ENCODE results near the gene CYSTM1.
"Not testable (repeated sequence)": the region's sequence is repeated elsewhere in the genome, so short reads cannot be mapped to it uniquely, and the experiment has no call there.

CYSTM1 gene

DNA sequence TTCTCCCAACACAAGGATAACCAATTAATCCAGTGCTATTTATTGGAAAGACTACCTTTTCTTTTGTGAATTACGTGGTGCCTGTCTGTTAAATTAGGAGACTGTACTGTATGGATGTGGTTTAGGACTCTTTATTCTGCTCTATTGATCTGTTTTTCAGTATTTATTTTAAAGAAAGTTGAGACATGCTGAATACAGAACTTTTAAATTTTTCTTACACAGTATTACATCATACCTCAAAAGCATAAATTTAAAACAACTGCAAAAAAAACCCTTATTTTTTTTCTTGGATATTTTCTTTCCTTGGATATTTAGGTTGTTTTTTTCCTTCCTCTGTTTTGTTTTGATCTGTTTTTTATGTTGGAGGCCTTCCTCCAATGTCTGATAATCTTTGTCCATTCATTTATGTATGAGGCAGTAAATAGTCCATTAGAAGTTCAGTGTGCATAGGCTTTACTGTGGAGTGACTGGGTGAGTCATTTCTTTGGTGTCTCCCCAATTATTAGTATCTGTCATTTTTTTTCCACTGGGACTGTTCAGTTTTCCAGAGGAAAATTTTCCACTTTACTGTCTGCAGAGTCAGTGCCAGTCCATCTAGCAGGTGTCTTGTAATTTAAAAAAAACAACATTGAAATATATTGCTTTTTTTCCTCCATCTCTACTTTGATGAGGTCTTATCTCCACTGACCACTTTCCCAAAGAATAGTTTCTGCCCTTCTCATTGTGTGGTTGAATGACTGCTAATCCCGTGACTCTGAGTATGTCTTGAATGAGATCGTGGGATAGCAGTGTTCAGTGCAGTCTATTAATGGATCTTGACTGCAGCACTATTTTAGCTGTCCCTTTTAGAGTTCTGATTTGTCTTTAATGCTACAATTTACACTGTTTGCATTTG is 15.2 kb downstream of the CYSTM1 start:
- TF ChIP-seq, protein P1, sequence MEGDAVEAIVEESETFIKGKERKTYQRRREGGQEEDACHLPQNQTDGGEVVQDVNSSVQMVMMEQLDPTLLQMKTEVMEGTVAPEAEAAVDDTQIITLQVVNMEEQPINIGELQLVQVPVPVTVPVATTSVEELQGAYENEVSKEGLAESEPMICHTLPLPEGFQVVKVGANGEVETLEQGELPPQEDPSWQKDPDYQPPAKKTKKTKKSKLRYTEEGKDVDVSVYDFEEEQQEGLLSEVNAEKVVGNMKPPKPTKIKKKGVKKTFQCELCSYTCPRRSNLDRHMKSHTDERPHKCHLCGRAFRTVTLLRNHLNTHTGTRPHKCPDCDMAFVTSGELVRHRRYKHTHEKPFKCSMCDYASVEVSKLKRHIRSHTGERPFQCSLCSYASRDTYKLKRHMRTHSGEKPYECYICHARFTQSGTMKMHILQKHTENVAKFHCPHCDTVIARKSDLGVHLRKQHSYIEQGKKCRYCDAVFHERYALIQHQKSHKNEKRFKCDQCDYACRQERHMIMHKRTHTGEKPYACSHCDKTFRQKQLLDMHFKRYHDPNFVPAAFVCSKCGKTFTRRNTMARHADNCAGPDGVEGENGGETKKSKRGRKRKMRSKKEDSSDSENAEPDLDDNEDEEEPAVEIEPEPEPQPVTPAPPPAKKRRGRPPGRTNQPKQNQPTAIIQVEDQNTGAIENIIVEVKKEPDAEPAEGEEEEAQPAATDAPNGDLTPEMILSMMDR (IDR thresholded peaks at IDR 0.05; ENCODE audit: control insufficient read depth, insufficient read depth, low read depth, low read length, missing control alignments) = no peak
- DNase-seq (ENCODE audit: low read depth) = no peak
- no peak overlapping the region for H3K4me3 ChIP-seq (ENCODE audit: control insufficient read depth, low read depth, low read length)

DNA sequence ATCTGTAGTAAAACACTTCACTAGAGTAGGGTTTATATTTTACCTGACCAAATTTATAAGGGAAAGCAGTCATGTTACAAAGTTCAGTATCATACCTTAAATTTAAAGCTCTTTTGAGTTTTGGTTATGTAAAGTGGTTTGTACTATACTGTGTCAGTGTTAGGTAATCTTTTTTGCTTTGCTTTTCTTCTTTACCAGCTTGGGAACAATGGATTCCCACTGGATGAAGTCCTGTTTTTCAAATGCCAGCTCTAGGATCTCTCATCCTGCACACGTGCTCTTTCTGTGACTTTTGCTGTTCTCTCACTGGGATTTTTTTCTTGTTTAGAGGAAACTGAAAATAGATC is 15.9 kb downstream of the CYSTM1 start:
- DNase-seq (ENCODE audit: low read depth) = no peak
- H3K4me3 ChIP-seq (ENCODE audit: control insufficient read depth, low read depth, low read length) = no peak overlapping the region
- TF ChIP-seq, protein P1 (IDR thresholded peaks at IDR 0.05; ENCODE audit: control insufficient read depth, insufficient read depth, low read depth, low read length, missing control alignments) = no peak

DNA sequence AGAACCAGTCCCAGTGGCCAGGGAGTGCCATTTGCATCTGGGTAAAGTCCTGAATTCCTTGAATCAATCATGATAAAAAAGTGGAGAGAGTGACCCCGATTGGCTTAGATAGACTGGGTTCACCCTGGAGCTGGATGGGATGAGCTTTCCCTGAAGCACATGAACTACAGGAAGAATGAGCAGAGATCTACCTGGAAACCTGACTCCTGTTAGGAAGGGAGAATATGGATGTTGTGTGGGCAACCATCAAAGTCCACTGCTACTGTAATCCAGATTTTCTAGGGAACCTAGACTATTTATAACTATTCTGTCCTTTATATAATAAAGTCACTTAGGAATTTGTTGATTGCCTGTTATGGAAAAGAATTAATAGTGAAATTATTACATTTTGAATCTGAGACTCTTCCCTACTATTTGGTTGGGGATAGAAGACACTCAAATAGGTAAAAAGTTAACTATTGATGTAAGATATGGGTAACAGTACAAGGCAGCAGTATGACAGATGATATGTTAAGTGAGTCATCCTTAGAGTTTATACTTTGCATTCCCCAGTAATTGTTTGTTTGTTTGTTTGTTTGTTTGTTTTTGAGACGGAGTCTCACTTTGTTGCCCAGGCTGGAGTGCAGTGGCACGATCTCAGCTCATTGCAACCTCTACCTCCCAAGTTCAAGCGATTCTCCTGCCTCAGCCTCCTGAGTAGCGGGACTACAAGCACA is 17.9 kb downstream of the CYSTM1 start:
- TF ChIP-seq, protein P1 (IDR thresholded peaks at IDR 0.05; ENCODE audit: control insufficient read depth, insufficient read depth, low read depth, low read length, missing control alignments) = no peak

DNA sequence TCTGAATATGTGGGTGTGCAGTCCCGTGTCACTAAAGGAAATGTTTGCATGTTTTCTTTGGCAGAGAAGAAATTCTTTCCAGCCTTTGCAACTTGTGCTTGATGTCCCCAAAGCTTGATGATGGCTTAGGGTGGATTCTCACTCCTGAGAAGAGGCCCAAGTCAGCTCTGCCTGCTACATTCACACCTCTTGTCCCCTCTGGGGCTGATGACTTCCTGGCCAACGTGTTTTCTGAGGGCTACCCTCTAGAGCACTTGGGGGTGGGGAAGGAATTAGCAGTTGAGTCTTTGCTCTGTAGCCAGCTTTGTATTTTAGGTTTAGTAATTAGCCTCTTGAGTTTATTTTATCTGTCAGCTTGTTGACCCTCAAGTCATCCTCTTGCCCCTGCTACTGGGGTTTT is 19.7 kb downstream of the CYSTM1 start:
- DNase-seq (ENCODE audit: low read depth) = no peak
- H3K4me3 ChIP-seq (ENCODE audit: control insufficient read depth, low read depth, low read length) = no peak overlapping the region
- TF ChIP-seq, protein P1 (IDR thresholded peaks at IDR 0.05; ENCODE audit: control insufficient read depth, insufficient read depth, low read depth, low read length, missing control alignments) = no peak

More for the DNA sequence above, 17.9 kb downstream of the CYSTM1 start:
- DNase-seq (ENCODE audit: low read depth) = no peak
- no peak overlapping the region for H3K4me3 ChIP-seq (ENCODE audit: control insufficient read depth, low read depth, low read length)

DNA sequence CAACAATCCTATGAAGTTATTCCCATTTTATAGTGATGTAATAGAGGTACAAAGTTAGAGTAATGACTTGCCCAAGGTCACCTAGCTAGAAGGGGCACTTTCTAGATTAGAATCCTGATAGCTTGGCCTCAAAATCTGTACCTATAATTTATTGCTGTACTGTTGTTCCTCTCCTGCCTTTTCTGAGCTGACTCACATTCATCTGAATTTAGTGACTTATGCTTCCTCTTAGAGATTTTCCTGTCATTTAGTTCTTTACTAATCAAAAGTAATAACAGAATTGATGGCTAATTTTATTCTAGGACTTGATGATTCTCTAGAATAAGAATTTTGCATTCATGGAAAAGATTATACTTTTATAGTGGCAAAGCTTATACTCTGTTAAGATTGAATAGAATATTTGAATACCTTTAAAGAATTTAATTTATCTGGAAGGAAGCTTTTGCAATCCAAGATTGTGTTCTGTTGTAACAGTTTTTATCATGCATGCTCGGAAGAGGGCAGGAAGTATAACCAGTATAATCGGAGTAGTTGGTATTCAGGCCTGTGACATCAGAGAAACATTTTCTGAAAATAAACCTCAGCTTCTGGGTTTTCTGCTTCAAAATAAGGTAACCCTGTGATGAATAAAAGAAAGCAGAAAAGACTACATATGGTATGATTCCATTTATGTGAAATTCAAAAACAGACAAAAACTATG is 21.3 kb downstream of the CYSTM1 start:
- TF ChIP-seq, protein P1 (IDR thresholded peaks at IDR 0.05; ENCODE audit: control insufficient read depth, insufficient read depth, low read depth, low read length, missing control alignments) = no peak
- no peak overlapping the region for H3K4me3 ChIP-seq (ENCODE audit: control insufficient read depth, low read depth, low read length)
- DNase-seq (ENCODE audit: low read depth) = no peak

DNA sequence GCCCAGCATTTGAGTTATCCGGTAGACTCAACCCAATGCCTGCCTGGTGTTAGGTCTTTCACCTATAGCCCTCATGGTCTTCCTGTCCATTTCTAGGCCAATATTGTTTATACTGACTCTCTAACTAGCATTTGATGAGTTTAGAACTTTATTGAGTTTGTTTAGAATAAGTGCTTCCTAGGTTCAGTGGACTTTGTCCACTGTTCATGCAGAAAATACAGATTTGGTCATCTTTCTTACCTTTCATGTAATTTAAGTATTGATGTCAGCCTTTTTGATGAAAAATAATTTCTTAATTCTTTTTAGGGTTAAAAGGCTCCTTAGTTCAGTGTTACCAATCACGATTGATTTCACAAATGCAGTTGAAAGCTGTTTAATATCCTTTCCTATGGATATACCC is 22.0 kb downstream of the CYSTM1 start:
- H3K4me3 ChIP-seq (ENCODE audit: control insufficient read depth, low read depth, low read length) = no peak overlapping the region
- DNase-seq (ENCODE audit: low read depth) = no peak
- TF ChIP-seq, protein P1 (IDR thresholded peaks at IDR 0.05; ENCODE audit: control insufficient read depth, insufficient read depth, low read depth, low read length, missing control alignments) = no peak

DNA sequence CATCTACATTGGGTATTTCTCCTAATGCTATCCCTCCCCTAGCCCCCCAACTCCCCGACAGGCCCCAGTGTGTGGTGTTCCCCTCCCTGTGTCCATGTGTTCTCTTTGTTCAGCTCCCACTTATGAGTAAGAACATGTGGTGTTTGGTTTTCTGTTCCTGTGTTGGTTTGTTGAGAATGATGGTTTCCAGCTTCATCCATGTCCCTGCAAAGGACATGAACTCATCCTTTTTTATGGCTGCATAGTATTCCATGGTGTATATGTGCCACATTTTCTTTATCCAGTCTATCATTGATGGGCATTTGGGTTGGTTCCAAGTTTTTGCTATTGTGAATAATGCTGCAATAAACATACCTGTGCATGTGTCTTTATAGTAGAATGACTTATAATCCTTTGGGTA is 23.9 kb downstream of the CYSTM1 start:
- not testable (repeated sequence) for H3K4me3 ChIP-seq (ENCODE audit: control insufficient read depth, low read depth, low read length); DNase-seq (ENCODE audit: low read depth)
